ENCODE data around the gene RBM15B.

DNA sequence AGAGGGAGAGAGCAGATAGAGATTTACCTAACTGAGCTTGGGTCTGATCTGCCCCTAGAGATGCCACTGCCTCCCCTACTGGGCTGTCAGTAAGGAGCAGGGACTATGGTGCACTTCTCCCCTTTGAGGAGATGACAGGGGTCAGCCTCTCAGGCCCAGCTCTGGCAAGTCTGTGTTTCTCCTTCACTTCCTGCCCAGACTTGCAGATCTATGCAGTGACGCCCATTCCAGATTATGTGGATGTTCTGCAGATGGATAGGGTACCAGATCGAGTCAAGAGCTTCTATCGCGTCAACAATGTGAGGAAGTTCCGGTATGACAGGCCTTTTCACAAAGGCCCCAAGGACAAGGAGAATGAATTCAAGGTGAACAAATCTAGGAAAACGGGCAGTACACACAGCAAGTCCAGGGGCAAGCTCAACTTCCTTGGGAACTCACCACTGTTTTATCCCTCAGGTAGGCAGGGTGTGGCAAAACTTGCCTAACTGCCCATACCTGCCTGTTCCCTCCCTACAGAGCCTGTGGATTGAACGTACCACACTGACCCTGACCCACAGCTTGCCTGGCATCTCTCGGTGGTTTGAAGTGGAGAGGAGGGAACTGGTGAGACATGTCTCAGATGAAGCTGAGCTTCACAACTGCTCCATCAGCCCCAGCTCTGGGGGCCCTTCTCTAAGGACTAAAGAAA lies 35.0 kb upstream of the RBM15B start:
- TF ChIP-seq GATA2 (IDR thresholded peaks at IDR 0.05; ENCODE audit: low read depth, low read length), result no peak
- no peak for TF ChIP-seq GATA3 (IDR thresholded peaks at IDR 0.05; ENCODE audit: low read depth, low read length)

All from SH-SY5Y (cell line).